Liver (tissue), 9 donors: ENCODE data around the gene GRIP2. TPM values are rescaled to one million over a fixed set of nuclear protein-coding genes. Genes with fewer than 3 reads are reported as not detected.

Experiments
- DNase-seq: peaks from one replicate; pipeline ENCODE4 v3.0.0-alpha.2; 2017; ENCODE audit warnings: low spot score
- H3K27ac ChIP-seq, 2 donors: one replicate each; pipeline ENCODE4 v1.7.0; 2013; ENCODE audit warnings: inconsistent platforms in 2 of 2, low read length in 2 of 2, control low read depth in 1 of 2, low read depth in 1 of 2, mild to moderate bottlenecking in 1 of 2
- H3K27me3 ChIP-seq, 4 donors: one replicate each; pipeline versions ENCODE4 v1.6.1 to v1.7.0; 2013; ENCODE audit warnings: low read length in 3 of 4, inconsistent platforms in 1 of 4, mild to moderate bottlenecking in 1 of 4, moderate library complexity in 1 of 4; ENCODE audit not compliant: control insufficient read depth in 4 of 4, insufficient read depth in 4 of 4
- H3K36me3 ChIP-seq, 4 donors: one replicate each; pipeline versions ENCODE4 v1.6.1 to v1.7.0; 2013; ENCODE audit warnings: low read length in 3 of 4, mild to moderate bottlenecking in 3 of 4, low read depth in 1 of 4, moderate library complexity in 1 of 4; ENCODE audit not compliant: control insufficient read depth in 4 of 4, insufficient read depth in 3 of 4
- H3K4me1 ChIP-seq, 4 donors: one replicate each; pipeline versions ENCODE4 v1.6.1 to v1.7.0; 2013; ENCODE audit warnings: low read length in 3 of 4, mild to moderate bottlenecking in 3 of 4, moderate library complexity in 1 of 4; ENCODE audit not compliant: control insufficient read depth in 4 of 4, insufficient read depth in 4 of 4
- H3K4me3 ChIP-seq, 3 donors: one replicate each; pipeline versions ENCODE4 v1.6.1 to v1.7.0; 2013; ENCODE audit warnings: low read length in 3 of 3, control low read depth in 1 of 3, low read depth in 1 of 3, mild to moderate bottlenecking in 1 of 3
- H3K9ac ChIP-seq, 2 donors: one replicate each; pipeline ENCODE4 v1.7.0; 2013; ENCODE audit warnings: low read length in 2 of 2, mild to moderate bottlenecking in 2 of 2, moderate library complexity in 2 of 2, control low read depth in 1 of 2, low read depth in 1 of 2
- H3K9me3 ChIP-seq, 4 donors: one replicate each; pipeline versions ENCODE4 v1.6.1 to v1.7.0; 2013; ENCODE audit warnings: low read length in 3 of 4; ENCODE audit not compliant: control insufficient read depth in 4 of 4
- FOXA1 ChIP-seq: IDR thresholded peaks from 2 replicates; pipeline ENCODE4 v1.6.1; 2016; ENCODE audit warnings: antibody characterized with exemption
- HNF4G ChIP-seq: IDR thresholded peaks from 2 replicates; pipeline ENCODE4 v1.6.1; 2016; ENCODE audit warnings: antibody characterized with exemption
- JUND ChIP-seq, 2 donors: IDR thresholded peaks; 2 replicates each; pipeline ENCODE4 v1.6.1; 2016; ENCODE audit warnings: antibody characterized with exemption in 2 of 2
- NR2F2 ChIP-seq: IDR thresholded peaks from 2 replicates; pipeline ENCODE4 v1.6.1; 2016; ENCODE audit warnings: antibody characterized with exemption
- RAD21 ChIP-seq, 2 donors: IDR thresholded peaks; 2 replicates each; pipeline ENCODE4 v1.6.1; 2016; ENCODE audit warnings: antibody characterized with exemption in 2 of 2, mild to moderate bottlenecking in 2 of 2
- SP1 ChIP-seq: IDR thresholded peaks from 2 replicates; pipeline ENCODE4 v1.6.1; 2018; ENCODE audit warnings: antibody characterized with exemption, mild to moderate bottlenecking
- WGBS: extraction: QIAGEN DNeasy Blood & Tissue Kit; methylation state at CpG from one replicate; pipeline ENCODE4 v1.1.7; 2013; 5-methylcytosine and 5-hydroxymethylcytosine counted together
- polyA plus RNA-seq, 2 donors: library from polyadenylated mRNA; stranded (reverse) in 1 of 2; unstranded in 1 of 2; fragments of 200-250 nt in 1 of 2; fragments of >200 nt in 1 of 2; fragmentation: Nextera tagmentation in 1 of 2; extraction: Ambion mirVana in 1 of 2; gene quantifications; one replicate each; pipeline versions ENCODE4 v1.2.1 to v1.2.3, GENCODE V29; 2013 to 2015
- total RNA-seq, 2 donors: library from RNA; depleted of rRNA; stranded (reverse); fragments of >200 nt; gene quantifications; one replicate each; pipeline ENCODE4 v1.2.3, GENCODE V29; 2014
- TF ChIP-seq, protein P1 (sequence below): IDR thresholded peaks from 2 replicates; pipeline ENCODE4 v1.6.1; 2016; ENCODE audit warnings: antibody characterized with exemption
- TF ChIP-seq, protein P2 (sequence below): IDR thresholded peaks from 2 replicates; pipeline ENCODE4 v1.6.1; 2016; ENCODE audit warnings: antibody characterized with exemption
- TF ChIP-seq, protein P3 (sequence below): IDR thresholded peaks from 2 replicates; pipeline ENCODE4 v1.6.1; 2016; ENCODE audit warnings: antibody characterized with exemption
- TF ChIP-seq, protein P4 (sequence below): IDR thresholded peaks from 2 replicates; pipeline ENCODE4 v1.6.1; 2016; ENCODE audit warnings: antibody characterized with exemption, mild to moderate bottlenecking
- donor health status: healthy.
- donor health status: healthy.
- donor health status: healthy.
- donor health status: healthy.
- donor health status: healthy.

The GRIP2 gene
- total and polyA plus RNA-seq, 4 donors: 0.05 to 0.33 (median 0.09) TPM; not detected in 1

DNA sequence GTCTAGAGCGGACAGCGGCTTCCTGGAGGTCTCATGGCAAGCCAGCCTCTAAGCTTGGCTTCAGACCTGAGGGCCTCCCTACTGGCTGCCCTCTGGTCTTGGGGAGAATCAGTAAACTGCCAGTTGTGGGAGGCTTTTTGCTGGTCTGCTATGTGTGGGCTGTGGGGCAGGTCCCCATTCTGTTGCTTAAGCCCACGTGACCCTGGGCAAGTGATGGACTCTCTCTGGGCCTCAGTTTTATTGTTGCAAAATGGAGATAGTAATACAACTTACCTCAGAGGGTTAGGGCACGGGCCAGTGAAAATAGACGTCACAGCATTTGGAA, 76.0 kb downstream of the GRIP2 start:
- Histone ChIP-seq H3K27ac (no peak overlapping the region), H3K9me3 (no peaks in the 10 kb centered on the region), H3K36me3 (no peaks in the 10 kb centered on the region), H3K4me3 (no peak overlapping the region), H3K27me3 (no peaks in the 10 kb centered on the region), H3K9ac (no peak overlapping the region), H3K4me1 (no peaks in the 10 kb centered on the region)
- no peak for DNase-seq
- no peak for TF ChIP-seq HNF4G
- no peak for TF ChIP-seq FOXA1
- TF ChIP-seq NR2F2: no peak
- TF ChIP-seq, protein P1, sequence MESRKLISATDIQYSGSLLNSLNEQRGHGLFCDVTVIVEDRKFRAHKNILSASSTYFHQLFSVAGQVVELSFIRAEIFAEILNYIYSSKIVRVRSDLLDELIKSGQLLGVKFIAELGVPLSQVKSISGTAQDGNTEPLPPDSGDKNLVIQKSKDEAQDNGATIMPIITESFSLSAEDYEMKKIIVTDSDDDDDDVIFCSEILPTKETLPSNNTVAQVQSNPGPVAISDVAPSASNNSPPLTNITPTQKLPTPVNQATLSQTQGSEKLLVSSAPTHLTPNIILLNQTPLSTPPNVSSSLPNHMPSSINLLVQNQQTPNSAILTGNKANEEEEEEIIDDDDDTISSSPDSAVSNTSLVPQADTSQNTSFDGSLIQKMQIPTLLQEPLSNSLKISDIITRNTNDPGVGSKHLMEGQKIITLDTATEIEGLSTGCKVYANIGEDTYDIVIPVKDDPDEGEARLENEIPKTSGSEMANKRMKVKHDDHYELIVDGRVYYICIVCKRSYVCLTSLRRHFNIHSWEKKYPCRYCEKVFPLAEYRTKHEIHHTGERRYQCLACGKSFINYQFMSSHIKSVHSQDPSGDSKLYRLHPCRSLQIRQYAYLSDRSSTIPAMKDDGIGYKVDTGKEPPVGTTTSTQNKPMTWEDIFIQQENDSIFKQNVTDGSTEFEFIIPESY: no peak
- TF ChIP-seq, protein P2, sequence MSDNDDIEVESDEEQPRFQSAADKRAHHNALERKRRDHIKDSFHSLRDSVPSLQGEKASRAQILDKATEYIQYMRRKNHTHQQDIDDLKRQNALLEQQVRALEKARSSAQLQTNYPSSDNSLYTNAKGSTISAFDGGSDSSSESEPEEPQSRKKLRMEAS: no peak
- TF ChIP-seq RAD21 (IDR thresholded peaks at IDR 0.05): no peak
- TF ChIP-seq, protein P3, sequence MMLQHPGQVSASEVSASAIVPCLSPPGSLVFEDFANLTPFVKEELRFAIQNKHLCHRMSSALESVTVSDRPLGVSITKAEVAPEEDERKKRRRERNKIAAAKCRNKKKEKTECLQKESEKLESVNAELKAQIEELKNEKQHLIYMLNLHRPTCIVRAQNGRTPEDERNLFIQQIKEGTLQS: no peak
- TF ChIP-seq, protein P4, sequence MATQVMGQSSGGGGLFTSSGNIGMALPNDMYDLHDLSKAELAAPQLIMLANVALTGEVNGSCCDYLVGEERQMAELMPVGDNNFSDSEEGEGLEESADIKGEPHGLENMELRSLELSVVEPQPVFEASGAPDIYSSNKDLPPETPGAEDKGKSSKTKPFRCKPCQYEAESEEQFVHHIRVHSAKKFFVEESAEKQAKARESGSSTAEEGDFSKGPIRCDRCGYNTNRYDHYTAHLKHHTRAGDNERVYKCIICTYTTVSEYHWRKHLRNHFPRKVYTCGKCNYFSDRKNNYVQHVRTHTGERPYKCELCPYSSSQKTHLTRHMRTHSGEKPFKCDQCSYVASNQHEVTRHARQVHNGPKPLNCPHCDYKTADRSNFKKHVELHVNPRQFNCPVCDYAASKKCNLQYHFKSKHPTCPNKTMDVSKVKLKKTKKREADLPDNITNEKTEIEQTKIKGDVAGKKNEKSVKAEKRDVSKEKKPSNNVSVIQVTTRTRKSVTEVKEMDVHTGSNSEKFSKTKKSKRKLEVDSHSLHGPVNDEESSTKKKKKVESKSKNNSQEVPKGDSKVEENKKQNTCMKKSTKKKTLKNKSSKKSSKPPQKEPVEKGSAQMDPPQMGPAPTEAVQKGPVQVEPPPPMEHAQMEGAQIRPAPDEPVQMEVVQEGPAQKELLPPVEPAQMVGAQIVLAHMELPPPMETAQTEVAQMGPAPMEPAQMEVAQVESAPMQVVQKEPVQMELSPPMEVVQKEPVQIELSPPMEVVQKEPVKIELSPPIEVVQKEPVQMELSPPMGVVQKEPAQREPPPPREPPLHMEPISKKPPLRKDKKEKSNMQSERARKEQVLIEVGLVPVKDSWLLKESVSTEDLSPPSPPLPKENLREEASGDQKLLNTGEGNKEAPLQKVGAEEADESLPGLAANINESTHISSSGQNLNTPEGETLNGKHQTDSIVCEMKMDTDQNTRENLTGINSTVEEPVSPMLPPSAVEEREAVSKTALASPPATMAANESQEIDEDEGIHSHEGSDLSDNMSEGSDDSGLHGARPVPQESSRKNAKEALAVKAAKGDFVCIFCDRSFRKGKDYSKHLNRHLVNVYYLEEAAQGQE: no peak
- TF ChIP-seq SP1: no peak
- WGBS: 95% methylated on average over 5 of the region's 5 CpGs

DNA sequence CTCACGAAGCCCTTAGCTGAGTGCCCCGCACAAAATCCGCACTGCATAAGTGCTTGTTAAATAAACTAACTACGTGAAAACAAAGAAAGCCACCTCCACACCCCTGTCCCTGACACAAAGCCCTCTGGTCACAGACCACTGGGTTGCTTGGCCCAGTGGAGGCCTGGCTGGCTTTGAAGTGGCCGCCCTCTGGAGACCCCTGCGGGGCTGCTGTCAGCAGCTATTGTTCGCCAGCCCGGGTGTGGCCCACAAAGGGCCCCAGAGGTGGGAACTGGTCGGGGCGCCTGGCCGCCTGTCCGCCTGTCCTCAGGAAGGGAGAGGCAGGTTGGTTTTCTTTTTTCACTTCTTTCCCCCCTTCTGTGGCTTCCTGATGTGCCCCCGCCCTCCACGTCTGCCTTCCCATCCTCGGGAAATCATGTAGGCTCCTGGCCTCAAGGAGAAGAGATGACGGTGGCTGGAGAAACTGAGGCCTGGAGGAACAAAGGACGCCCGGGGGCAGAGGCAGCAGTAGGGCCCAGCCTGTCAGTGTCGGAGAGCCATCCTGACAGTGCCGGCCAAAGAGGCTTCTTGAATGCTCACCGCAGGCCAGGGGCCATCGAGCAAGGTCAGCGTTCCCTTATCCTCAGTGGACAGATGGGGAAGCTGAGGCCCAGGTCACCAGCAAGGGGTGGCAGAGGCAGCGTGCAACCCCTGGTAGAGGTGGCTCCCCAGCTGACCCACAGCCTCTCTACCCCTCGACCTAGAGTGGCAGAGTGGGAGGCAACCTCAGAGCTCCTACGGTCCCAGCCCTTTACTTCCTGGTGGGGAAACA, 76.6 kb downstream of the GRIP2 start:
- 92% methylated on average over 26 of the region's 26 CpGs for WGBS
- no peak overlapping the region for H3K4me3 ChIP-seq
- DNase-seq: no peak

More for the DNA sequence above, 76.6 kb downstream of the GRIP2 start:
- no peak overlapping the region for H3K27ac ChIP-seq
- H3K9ac ChIP-seq: no peak overlapping the region
- H3K36me3 ChIP-seq: no peaks in the 10 kb centered on the region
- TF ChIP-seq JUND (IDR thresholded peaks at IDR 0.05): no peak
- no peak for TF ChIP-seq FOXA1
- TF ChIP-seq, protein P4: no peak
- TF ChIP-seq, protein P2: no peak
- no peak for TF ChIP-seq NR2F2
- TF ChIP-seq SP1: no peak
- H3K4me1 ChIP-seq: no peaks in the 10 kb centered on the region
- no peaks in the 10 kb centered on the region for H3K27me3 ChIP-seq
- H3K9me3 ChIP-seq: no peaks in the 10 kb centered on the region
